ENCODE measurements around the gene CNR2.
"Not testable (repeated sequence)": the region's sequence is repeated elsewhere in the genome, so short reads cannot be mapped to it uniquely, and the experiment has no call there.

CNR2 gene

DNA sequence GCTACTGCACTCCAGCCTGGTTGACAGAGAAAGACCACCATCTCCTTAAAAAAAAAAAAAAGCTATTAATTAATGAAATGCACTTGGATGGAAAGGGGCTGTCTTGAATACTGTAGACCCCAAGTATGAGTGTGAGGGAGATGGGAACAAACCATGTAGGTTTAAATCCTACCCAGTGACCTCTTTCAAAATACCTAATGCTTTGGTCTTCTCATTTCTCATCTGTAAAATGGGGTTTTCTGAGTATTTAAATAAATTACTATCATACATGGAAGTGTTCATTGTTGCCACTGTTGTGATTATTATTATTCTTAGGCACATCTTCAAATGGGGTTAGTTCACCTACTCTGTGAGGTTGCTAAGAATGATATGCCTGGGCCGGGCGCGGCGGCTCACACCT, 27.9 kb downstream of the CNR2 start:
- DNase-seq, result no peak

DNA sequence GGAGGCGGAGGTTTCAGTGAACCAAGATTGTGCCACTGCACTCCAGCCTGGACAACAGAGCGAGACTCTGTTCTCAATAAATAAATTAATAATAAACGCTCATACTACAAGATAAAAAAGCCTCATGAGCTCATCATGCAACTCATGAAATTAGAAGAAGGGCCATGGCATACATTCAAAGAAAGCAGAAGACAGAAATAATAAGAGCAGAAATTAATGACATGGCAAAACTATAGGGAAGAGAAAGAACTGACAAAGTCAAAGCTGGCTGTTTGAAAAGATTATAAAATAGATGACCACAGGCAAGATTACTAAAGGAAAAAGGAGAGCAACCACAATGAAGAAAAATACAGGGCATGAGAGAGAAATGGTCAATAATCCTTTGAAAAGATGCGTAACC, 30.4 kb downstream of the CNR2 start:
- no peak for DNase-seq

DNA sequence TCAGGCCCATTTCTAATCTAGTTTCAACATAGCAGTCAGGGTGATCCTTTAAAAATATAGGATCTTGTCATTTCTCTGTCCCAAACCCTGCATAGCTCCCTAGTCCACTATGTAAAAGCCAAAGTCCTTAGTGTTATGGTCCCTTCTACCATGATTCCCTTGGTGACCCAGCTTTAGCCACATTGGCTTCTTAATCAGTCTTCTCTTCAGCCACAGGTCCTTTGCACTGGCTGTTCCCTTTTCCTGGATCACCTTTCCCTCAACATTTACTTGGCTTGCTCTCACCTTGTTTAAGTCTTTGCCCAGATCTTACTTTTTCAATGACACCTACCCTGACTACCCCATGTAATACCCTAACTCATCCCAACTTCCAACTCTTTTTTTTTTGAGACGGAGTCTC, 33.4 kb downstream of the CNR2 start:
- no peak for DNase-seq

DNA sequence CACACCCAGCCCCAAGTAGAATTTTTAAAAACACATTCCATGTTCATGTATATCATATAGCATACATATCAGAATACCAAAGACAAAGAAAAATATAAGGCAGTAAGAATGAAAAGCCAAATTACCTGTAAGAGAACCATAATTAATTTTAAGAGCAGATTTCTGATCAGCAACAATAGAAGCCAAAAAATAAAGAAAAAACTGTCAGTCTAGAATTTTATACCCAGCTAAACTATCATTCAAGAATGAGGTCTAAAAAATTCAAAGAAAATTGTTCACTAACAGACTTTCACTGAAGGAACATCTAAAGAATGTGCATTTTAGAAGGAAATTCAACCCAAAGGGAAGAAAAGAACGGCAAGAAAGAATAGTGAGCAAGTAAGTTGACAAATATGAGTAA, 34.5 kb downstream of the CNR2 start:
- no peak for DNase-seq

DNA sequence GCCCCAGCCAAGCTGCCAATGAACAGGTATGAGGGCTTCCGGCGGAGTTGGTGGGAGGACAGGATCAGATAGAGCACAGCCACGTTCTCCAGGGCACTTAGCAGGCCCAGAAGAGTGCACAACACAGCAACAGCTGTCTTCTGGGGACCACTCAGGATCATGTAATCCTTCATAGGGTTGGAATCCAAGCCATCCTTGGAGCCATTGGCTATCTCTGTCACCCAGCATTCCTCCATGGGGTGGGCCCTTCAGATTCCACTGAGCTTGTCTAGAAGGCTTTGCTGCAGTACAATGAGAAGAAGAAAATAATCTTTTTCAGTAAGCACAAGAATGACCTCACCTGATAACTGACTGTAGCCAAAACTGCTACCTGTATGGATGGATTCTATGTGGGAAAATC, 37.8 kb downstream of the CNR2 start:
- no peak for DNase-seq

DNA sequence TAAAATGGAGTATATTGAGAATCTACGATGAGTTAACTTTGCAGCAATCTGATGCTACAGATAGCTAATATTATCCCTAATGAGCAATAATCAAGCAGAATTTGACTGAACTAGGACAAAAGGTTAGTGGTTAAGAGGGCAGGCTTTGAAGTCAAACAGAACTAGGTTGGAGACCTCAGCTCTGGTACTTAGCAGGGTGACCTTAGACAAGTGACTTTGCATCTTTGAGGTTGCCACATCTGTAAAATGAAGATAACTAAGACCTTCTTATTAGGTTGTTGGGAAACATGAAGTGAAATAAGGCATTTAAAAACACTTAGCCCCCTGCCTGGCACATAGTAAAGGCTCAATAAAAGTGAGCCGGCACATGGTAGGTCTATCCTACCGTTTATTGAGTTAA, 40.7 kb downstream of the CNR2 start:
- DNase-seq, result no peak

DNA sequence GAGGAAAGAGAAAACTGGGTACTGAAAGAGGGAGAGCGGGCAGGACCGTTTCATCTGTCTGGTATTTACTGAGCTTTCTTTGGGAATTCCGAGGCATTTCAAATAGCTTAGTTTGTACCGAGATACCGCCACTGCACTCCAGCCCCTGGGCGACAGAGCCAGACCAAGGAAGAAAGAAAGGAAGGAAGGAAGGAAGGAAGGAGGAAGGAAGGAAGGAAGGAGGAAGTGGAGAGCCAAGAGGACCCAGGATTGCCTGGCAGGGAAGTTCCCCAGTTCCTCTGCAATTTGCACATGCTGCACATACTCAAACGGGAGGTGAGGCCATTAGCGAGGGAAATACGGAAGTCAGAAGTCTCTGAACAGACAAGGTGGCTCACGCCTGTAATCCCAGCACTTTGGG, 44.1 kb downstream of the CNR2 start:
- DNase-seq, result peak in 5 of 58 donors; percentile 7 to 23 (median 11)

DNA sequence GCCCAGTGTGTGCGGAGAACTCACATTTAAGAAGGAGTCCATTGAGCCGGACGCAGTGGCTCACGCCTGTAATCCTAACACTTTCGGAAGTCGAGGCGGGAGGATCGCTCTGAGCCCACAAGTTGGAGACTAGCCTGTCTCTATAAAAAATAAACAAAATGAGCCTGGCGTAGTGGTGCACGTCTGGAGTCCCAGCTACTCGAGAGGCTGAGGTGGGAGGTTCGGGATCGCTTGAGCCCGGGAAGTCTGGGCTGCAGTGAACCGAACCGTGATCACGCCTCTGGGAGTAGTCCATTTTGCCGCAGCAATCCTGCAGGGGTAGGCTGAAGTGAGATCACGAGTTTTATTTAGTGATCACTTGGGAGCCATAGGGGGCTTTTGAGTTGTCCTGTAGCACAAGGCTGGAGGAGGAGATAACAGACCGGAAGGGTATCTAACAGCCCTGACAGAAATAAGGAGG, 44.6 kb downstream of the CNR2 start:
- DNase-seq, result peak in 21 of 58 donors; percentile 11 to 70 (median 44)

DNA sequence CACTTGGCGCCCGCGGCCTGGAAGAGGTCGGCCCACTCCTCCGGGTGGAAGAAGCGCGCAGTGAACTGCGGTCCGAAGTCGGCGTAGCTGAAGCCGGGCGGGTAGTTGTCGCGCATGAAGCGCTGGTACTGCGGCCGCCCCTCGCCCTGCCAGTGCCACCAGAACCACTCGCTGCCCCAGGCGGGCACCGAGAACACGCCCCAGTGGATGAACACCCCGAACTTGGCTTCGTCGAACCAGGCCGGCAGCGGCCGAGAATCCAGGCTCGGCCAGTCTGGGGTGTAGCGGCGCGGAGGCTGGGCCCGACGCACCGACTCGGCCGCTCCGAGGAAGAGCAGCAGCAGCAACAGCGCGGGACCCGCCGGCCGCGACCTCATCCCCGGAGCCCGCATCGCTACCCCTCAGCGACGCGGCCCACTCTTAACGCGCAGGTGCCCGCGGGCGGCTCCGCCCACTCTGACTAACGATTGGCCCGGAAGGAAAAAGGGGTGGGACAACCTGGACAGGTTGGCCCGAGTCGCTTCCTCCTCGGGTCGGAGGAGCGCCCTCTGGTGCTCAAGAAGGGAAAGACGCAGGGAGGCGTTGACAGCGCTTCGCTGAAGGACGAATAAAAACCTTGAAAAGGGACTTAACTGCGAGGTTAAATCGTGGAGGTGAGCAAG, 45.1 kb downstream of the CNR2 start, which contains the start of gene FUCA1:
Gene FUCA1 (minus strand): TSS at position 396 of the 662 bp plus-strand sequence. CDS start 4 bp downstream, at position 392.
- peak; percentile 44 to 96 (median 88) for DNase-seq

DNA sequence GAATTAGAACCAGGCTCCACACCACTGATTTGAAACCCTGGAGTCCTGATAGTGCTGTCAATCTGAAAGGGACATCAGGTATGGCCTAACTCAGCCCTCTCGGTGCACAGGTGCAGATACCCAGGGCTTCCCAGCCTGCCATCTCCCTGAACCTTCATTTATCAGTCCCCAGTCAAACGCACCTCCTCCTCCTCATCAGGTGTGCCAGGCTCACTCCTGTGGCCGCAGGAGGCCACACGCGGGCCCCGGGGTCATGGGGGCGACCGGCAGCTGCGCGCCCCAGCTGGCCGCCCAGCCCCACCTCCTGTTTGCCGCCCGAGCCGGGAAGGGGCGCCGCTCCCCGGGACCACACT, 45.6 kb downstream of the CNR2 start:
- DNase-seq, result peak in 1 of 58 donors; percentile 37

DNA sequence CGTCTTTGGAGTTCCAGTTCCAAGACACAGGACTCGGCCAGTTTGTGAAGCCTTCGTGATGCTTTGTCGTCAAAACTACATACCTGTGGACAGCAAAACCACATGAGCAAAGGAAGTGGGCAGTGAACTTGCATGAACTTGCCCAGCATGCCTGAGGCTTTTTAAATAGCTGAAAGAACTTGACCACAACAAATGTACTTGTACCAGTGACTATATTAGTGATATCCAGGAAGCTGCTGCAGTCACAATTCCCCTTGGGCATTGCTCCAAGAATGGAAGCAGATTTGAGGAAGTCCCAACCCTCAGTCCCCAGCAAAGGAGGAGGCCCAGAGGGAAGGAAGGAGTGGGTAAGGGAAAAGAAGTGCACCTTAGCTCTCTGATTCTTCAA, 47.6 kb downstream of the CNR2 start:
- DNase-seq, result peak in 1 of 58 donors; percentile 10

DNA sequence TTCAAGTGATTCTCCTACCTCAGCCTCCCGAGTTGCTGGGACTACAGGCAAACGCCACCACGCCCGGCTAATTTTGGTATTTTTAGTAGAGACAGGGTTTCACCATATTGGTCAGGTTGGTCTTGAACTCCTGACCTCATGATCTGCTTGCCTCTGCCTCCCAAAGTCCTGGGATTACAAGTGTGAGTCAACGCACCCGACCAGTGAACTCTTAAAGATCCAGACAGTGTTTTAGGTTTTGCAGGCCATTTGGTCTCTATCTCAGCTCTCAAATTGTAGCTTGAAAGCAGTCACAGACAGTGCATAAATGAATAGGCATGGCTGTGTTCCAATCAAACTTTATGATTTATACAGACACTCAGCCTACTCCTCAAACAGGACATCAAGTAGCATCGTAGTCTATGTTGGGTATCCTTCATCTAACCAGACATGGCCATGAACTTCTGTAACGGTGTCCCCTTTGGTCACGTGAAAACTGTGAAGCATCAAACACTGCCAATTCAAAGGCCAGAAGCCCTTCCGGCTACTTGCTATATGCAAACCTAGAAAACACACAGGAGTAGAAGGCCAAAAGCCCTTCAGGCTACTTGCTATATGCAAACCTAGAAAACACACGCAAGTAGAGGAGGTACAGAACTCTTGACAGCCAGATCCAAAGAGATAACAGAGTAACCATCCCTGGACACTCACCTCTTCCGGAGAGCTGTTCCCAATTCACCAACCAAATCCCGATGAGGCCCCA, 48.2 kb downstream of the CNR2 start:
- DNase-seq, result no peak

DNA sequence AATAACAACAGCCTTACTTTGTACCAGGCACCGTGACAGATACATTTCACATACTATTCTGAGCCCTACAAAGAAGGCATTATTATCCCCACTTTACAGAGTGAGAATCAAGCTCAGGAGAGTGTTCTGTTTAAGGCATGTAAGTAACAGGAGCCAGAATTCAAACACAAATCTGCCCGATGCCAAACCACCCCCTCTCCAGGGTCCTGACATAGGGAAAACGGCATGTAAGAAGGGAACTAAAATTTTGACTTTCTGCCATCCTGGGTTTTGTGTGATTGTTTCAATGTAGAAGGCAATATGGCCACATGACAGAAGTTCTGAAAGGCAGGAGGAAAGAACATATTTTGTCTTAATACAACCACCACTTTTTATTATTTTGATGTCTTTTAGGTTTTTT, 50.5 kb downstream of the CNR2 start:
- DNase-seq, result no peak

DNA sequence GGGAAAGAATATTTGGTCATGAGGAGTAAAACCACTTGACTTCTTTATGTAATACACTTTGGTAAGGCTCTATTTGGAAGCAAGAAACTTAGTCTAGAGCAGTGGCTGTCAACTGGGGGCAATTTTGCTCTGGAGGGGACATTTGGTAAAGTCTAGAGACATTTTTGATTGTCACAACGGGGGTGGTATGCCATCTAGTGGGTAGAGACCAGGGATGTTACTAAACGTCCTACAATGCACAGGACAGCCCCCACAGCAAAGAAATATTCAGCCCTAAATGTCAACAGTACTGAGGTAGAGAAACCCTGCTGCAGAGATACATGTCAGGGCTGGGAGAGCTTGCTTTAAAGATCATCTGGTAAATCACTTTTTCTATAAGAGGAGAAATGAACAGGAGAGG, 58.6 kb downstream of the CNR2 start:
- DNase-seq, result peak in 1 of 58 donors; percentile 1

DNA sequence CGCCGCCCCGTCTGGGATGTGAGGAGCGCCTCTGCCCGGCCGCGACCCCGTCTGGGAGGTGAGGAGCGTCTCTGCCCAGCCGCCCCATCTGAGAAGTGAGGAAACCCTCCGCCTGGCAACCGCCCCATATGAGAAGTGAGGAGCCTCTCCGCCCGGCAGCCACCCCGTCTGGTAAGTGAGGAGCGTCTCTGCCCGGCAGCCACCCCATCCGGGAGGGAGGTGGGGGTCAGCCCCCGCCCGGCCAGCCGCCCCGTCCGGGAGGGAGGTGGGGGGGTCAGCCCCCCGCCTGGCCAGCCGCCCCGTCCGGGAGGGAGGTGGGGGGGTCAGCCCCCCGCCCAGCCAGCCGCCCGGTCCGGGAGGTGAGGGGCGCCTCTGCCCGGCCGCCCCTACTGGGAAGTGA, 60.0 kb downstream of the CNR2 start:
- not testable (repeated sequence) for DNase-seq

DNA sequence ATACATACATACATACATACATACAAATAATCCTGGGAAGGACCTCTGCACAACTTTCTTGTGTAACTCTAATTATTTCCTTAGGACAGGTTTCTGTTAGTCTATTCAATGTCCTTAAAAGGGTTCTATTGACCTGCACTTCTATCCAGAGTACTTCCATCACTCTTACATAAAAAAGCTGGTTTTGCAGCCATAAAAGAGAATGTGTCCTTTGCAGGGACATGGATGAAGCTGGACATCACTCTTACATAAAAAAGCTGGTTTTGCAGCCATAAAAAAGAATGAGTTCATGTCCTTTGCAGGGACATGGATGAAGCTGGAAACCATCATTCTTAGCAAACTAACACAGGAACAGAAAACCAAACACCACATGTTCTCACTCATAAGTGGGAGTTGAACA, 61.8 kb downstream of the CNR2 start:
- not testable (repeated sequence) for DNase-seq

DNA sequence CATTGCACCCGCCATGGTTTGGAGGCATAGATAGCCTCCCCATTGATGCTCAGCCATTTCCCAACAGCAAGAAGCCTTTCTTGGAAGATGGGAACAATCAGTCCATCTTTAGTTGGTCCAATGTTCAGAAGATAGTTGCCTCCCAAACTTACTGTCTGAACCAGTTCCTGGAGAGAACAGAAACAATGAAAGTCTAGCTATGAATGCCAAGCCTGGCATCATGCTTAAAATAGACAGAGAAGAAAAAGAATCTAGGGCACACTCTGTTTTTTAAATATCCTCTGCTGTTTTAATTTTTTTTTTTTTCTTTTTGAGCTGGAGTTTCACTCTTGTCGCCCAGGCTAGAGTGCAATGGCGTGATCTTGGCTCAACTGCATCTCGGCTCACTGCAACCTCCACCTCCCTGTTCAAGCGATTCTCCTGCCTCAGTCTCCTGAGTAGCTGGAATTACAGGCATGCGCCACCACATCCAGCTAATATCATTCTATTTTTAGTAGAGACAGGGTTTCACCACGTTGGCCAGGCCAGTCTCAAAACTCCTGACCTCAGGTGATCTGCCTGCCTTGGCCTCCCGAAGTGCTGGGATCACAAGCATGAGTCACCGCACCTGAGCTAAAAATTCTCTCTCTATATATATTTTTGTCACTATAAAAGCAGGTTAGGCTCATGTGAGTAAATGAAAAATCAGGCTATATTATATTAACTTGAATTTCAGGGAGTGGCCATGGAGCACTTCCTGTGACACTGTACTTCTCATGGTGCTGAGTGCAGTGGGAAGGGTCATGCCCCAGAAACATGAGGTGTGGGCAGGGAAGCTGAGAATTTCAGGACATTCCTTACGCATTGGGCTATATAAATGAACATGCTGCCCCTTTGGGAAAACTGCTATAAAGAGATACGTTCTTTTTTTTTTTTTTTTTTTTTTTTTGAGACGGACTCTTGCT, 64.2 kb downstream of the CNR2 start:
- DNase-seq, result peak in 2 of 58 donors; percentile 2 to 23

DNA sequence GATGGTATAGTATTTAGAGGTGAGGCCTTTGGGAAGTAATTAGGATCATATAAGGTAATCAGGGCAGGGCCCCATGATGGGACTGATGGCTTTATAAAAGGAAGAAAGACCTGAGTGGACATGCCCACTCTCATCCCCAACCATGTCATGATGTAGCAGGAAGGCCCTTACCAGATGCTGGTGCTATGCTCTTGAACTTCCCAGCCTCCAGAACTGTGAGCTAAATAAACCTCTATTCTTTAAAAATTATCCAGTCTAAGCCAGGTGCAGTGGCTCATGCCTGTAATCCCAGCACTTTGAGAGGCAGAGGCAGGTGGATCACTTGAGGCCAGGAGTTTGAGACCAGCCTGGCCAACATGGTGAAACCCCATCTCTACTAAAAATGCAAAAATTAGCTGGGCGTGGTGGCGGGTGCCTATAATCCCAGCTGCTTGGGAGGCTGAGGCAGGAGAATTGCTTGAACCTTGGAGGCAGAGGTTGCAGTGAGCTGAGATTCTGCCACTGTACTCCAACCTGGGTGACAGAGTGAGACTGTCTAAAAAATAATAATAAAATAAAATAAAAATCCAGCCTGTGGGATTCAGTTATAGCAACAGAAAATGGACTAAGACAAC, 65.6 kb downstream of the CNR2 start:
- DNase-seq, result not testable (repeated sequence)

DNA sequence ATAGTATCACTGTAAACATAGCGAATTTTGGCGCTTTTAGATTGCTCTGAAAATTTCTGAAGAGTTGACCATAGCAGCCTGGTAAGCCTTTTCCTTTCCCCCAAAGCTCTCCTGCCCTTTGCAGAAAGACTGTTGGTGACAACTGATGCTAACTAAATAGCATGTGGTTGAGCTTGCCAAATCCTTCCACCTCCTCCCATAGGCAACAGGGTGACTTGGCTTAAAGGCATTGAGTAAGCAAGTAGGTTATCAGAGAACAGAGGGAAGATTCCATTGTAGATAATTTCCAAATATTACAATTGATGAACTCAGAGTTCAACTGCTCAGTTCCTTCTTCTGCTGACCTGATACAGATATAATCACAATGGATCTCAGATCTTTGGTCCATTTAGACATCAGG, 68.0 kb downstream of the CNR2 start:
- no peak for DNase-seq

DNA sequence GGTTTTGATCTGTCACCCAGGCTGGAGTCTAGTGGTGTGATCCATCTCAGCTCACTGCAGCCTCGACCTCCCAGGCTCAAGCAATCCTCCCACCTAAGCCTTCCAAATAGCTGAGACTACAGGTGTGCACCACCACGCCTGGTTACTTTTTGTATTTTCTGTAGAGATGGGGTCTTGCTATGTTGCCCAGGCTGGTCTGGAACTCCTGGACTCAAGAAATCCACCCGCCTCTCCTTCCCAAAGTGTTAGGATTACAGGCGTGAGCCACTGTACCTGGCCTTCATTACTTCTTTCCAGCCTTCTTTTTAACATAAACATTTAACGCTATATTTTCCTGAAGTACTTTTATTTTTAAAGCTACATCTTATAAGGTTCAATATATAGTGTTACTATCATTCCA, 69.5 kb downstream of the CNR2 start:
- no peak for DNase-seq

DNA sequence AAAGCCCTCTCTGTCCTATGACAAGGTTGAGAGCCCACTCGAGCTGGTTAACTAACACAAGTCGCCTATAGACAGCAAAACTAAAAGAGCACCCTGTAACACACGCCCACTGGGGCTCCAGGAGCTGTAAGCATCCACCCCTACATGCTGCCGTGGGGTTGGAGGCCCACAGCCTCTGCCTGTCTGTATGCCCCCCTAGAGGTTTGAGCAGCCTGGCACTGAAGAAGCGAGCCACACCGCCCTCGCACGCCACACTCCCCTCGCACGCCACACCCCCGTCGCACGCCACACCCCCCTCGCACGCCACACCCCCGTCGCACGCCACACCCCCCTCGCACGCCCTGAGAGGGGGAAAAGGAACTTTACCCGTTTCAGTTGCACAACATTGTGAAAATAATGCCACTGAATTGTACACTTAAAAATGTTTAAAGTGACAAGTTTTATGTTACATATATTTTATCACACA, 74.7 kb downstream of the CNR2 start:
- DNase-seq, result peak in 32 of 58 donors; percentile 2 to 50 (median 17)

All from anterior cingulate cortex (tissue), 58 donors.